Measurements from ENCODE around the gene GLB1L. TPM values are rescaled to one million over a fixed set of nuclear protein-coding genes. Genes with fewer than 3 reads are reported as not detected.

Gene GLB1L
- total RNA-seq, 1 donor from 2014 or later = 3.0 TPM

- TF ChIP-seq CTCF (IDR thresholded peaks at IDR 0.05) = no peak
- H3K4me3 Mint-ChIP-seq (ENCODE audit: unreplicated experiment) = no peak overlapping the region
Observed at GRCh38 chr2:219220652-219221402, 24.4 kb downstream of the GLB1L start.

GRCh38 chr2:219219784-219220532, 25.3 kb downstream of the GLB1L start:
- TF ChIP-seq CTCF (IDR thresholded peaks at IDR 0.05) = no peak
- DNase-seq (ENCODE audit: low spot score) = no peak
- H3K9me3 Mint-ChIP-seq (ENCODE audit: low read depth) = no peaks in the 10 kb centered on the region
- H3K36me3 Mint-ChIP-seq (ENCODE audit: low read depth) = peaks cover 14% of the 10 kb centered on the region
- peaks cover 28% of the 10 kb centered on the region for H3K4me1 Mint-ChIP-seq (ENCODE audit: low read depth)
- H3K27ac Mint-ChIP-seq (ENCODE audit: unreplicated experiment) = peak overlapping the region; percentile 45
- no peaks in the 10 kb centered on the region for H3K27me3 Mint-ChIP-seq (ENCODE audit: low read depth)
- peak overlapping the region; percentile 84 for H3K4me3 Mint-ChIP-seq (ENCODE audit: unreplicated experiment)

More at GRCh38 chr2:219220652-219221402, 24.4 kb downstream of the GLB1L start:
- no peak for DNase-seq (ENCODE audit: low spot score)
- Mint-ChIP-seq H3K4me1 (ENCODE audit: low read depth) (peaks cover 28% of the 10 kb centered on the region), H3K9me3 (ENCODE audit: low read depth) (no peaks in the 10 kb centered on the region), H3K27ac (ENCODE audit: unreplicated experiment) (no peak overlapping the region), H3K27me3 (ENCODE audit: low read depth) (no peaks in the 10 kb centered on the region), H3K36me3 (ENCODE audit: low read depth) (peaks cover 18% of the 10 kb centered on the region)

- TF ChIP-seq CTCF (IDR thresholded peaks at IDR 0.05) = no peak
- Mint-ChIP-seq H3K9me3 (ENCODE audit: low read depth) (no peaks in the 10 kb centered on the region), H3K4me1 (ENCODE audit: low read depth) (peaks cover 28% of the 10 kb centered on the region), H3K36me3 (ENCODE audit: low read depth) (peaks cover 18% of the 10 kb centered on the region), H3K27ac (ENCODE audit: unreplicated experiment) (peak within 1 kb of the TSS; percentile 99), H3K27me3 (ENCODE audit: low read depth) (no peaks in the 10 kb centered on the region), H3K4me3 (ENCODE audit: unreplicated experiment) (peak within 1 kb of the TSS; percentile 84)
- peak; percentile 97 for DNase-seq (ENCODE audit: low spot score)
Observed at GRCh38 chr2:219218732-219219701, 26.2 kb downstream of the GLB1L start, which contains the start of gene ABCB6. TSS of gene ABCB6 (minus strand) at chr2:219218958. CDS start at chr2:219218673, 285 bp downstream.

GRCh38 chr2:219218217-219218731, 27.0 kb downstream of the GLB1L start:
- no peaks in the 10 kb centered on the region for H3K9me3 Mint-ChIP-seq (ENCODE audit: low read depth)
- no peak for DNase-seq (ENCODE audit: low spot score)
- peak overlapping the region; percentile 99 for H3K27ac Mint-ChIP-seq (ENCODE audit: unreplicated experiment)
- peak; percentile 46 for TF ChIP-seq CTCF (IDR thresholded peaks at IDR 0.05)
- H3K36me3 Mint-ChIP-seq (ENCODE audit: low read depth) = peaks cover 19% of the 10 kb centered on the region
- H3K4me3 Mint-ChIP-seq (ENCODE audit: unreplicated experiment) = peak overlapping the region; percentile 84
- H3K4me1 Mint-ChIP-seq (ENCODE audit: low read depth) = peaks cover 28% of the 10 kb centered on the region
- no peaks in the 10 kb centered on the region for H3K27me3 Mint-ChIP-seq (ENCODE audit: low read depth)

Data from chondrocyte (in vitro differentiated cells).